Measurements from ENCODE around the gene ACVR1. TPM values are rescaled to one million over a fixed set of nuclear protein-coding genes. Genes with fewer than 3 reads are reported as not detected.
A peak's percentile ranks its signal among the peaks of the same experiment; 100 is the strongest.

ACVR1 gene
- total and polyA plus RNA-seq, 3 experiments from 2014 or later, result 9.5 to 18.3 (median 14.8) TPM

DNA sequence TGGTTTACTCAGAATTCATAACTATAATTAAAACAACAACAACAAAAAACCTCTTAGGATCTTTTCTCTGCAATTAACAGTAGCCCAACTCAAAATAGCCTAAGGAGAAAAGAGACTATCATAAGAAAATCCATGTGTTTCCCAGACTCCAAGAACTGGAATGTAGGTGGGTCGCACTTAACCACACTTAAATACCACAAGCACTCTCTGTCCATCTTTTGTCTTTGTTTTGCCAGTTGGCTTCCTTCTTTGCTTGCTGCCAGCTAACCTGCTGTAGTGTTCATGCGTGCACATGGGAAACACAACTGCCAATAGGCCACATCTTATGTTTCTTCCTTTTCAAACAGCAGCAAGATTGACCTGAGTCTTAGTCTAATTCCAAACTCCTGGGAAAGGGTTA lies 24.1 kb upstream of the ACVR1 start:
- peak overlapping the region; percentile 22 for H3K27ac ChIP-seq (ENCODE audit: low read depth, low read length)

DNA sequence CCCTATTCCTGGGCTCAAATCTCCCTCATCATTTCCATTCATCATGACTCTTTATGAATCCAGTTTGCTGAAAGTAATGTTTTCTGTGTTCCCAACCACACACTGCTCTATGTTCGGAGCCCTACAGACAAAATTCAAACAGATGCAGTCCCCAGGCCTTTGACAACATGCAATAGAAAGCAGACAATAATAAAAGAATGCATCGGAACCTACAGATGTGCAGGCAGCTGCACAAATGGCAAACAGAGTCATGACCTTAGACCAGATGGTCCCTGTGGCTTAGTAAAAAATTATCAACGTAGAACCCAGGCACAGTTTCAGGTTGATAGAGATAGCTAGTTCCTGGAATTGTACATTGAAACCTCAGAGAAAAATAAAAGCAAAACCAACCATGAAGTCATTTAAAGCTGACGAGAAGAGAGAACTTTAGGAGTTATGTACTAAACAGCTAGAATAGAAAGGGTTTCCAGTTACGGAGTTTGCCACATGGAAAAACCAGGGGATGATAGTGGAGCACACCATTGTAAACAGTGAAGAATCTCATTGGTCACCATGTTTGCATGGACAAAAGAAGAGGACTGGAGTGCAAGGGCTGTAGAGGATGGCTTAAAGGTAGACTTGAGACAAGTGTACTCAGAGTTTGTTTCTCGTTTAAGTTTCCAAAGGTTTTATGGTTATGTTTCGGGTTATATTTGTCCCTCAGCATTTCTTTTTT lies 23.2 kb upstream of the ACVR1 start:
- no peak for DNase-seq
- H3K4me1 Mint-ChIP-seq, result peaks cover 58 to 72% (median 69%) of the 10 kb centered on the region in 3 donors
- Histone ChIP-seq H3K27me3 (ENCODE audit: insufficient read depth, low read length, poor library complexity, severe bottlenecking) (no peaks in the 10 kb centered on the region), H3K36me3 (ENCODE audit: insufficient read depth, low read length) (no peaks in the 10 kb centered on the region), H3K4me1 (ENCODE audit: insufficient read depth, low read length) (peaks cover 63% of the 10 kb centered on the region), H3K9me3 (ENCODE audit: low read length) (no peaks in the 10 kb centered on the region), H3K27ac (ENCODE audit: low read depth, low read length) (peak overlapping the region; percentile 51), H3K4me3 (ENCODE audit: low read length) (peak overlapping the region; percentile 9)
- H3K27ac Mint-ChIP-seq, result peak overlapping the region; percentile 79 to 100 (median 99)
- no peaks in the 10 kb centered on the region for H3K27me3 Mint-ChIP-seq
- H3K9me3 Mint-ChIP-seq, result no peaks in the 10 kb centered on the region
- ChIA-PET CTCF (interaction anchor here (0.9 to 8.6 kb wide), 4 partner anchors 24 to 597 kb away, joined by 4 to 58 read pairs (median 4); partner anchors contain the start of genes ACVR1 and ACVR1C), POLR2A (interaction anchor here (1.3 to 4.7 kb wide), 2 partner anchors 23 to 481 kb away, joined by 3 to 33 read pairs; partner anchors contain the start of gene ACVR1)
- no peaks in the 10 kb centered on the region for H3K36me3 Mint-ChIP-seq
- peak overlapping the region; percentile 62 to 91 (median 86) for H3K4me3 Mint-ChIP-seq

More for the DNA sequence above, 24.1 kb upstream of the ACVR1 start:
- peaks cover 57% of the 10 kb centered on the region for H3K4me1 ChIP-seq (ENCODE audit: insufficient read depth, low read length)
- no peaks in the 10 kb centered on the region for H3K36me3 Mint-ChIP-seq
- H3K36me3 ChIP-seq (ENCODE audit: insufficient read depth, low read length), result no peaks in the 10 kb centered on the region
- no peak overlapping the region for H3K4me3 ChIP-seq (ENCODE audit: low read length)
- H3K4me1 Mint-ChIP-seq, result peaks cover 56 to 65% (median 62%) of the 10 kb centered on the region in 3 donors
- no peaks in the 10 kb centered on the region for H3K27me3 Mint-ChIP-seq
- H3K4me3 Mint-ChIP-seq, result peak overlapping the region; percentile 62 to 91 (median 86)
- no peaks in the 10 kb centered on the region for H3K27me3 ChIP-seq (ENCODE audit: insufficient read depth, low read length, poor library complexity, severe bottlenecking)
- H3K9me3 Mint-ChIP-seq, result no peaks in the 10 kb centered on the region
- ChIA-PET CTCF (interaction anchor here (1.3 to 8.6 kb wide), 3 partner anchors 12 to 25 kb away, joined by 3 to 58 read pairs (median 5); partner anchors contain the start of gene ACVR1), POLR2A (interaction anchor here (4.7 kb wide), 1 partner anchor 23 kb away, joined by 33 read pairs; the partner anchor contains the start of gene ACVR1)
- no peak for DNase-seq
- H3K27ac Mint-ChIP-seq, result peak overlapping the region; percentile 60 to 100 (median 96)
- no peaks in the 10 kb centered on the region for H3K9me3 ChIP-seq (ENCODE audit: low read length)

DNA sequence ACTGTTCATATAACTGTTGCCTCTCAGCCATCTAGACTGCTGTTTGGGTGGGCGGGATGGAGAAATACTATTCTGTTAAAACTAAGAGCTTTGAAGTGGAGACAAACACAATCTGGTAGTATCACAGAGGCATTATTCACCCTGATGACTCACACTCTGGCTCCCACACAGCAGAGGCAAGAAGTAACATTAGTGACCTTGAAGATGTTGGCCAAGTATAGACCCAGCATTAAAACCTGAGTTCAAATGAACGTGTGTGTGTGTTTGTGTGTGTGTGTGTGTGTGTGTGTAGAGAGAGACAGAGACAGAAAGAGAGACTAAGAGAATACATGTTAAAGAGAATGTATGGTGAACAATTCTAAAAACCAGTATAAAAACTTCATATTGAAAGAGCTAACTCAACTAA lies 22.5 kb upstream of the ACVR1 start:
- Histone ChIP-seq H3K9me3 (ENCODE audit: low read length) (no peaks in the 10 kb centered on the region), H3K36me3 (ENCODE audit: insufficient read depth, low read length) (no peaks in the 10 kb centered on the region), H3K4me1 (ENCODE audit: insufficient read depth, low read length) (peaks cover 67% of the 10 kb centered on the region), H3K4me3 (ENCODE audit: low read length) (no peak overlapping the region), H3K27ac (ENCODE audit: low read depth, low read length) (peak overlapping the region; percentile 45), H3K27me3 (ENCODE audit: insufficient read depth, low read length, poor library complexity, severe bottlenecking) (no peaks in the 10 kb centered on the region)
- ChIA-PET POLR2A (interaction anchor here (1.3 to 4.7 kb wide), 2 partner anchors 22 to 480 kb away, joined by 3 to 33 read pairs; partner anchors contain the start of gene ACVR1), CTCF (interaction anchor here (0.9 to 8.6 kb wide), 6 partner anchors 23 to 596 kb away, joined by 3 to 58 read pairs (median 4); partner anchors contain the start of genes ACVR1 and ACVR1C)
- H3K9me3 Mint-ChIP-seq, result no peaks in the 10 kb centered on the region
- peak overlapping the region; percentile 46 to 91 (median 86) for H3K4me3 Mint-ChIP-seq
- H3K27ac Mint-ChIP-seq, result peak overlapping the region; percentile 79 to 100 (median 99)
- peaks cover 58 to 78% (median 76%) of the 10 kb centered on the region in 3 donors for H3K4me1 Mint-ChIP-seq
- DNase-seq, result peak in 3 of 5 donors; percentile 19 to 73 (median 28)
- no peaks in the 10 kb centered on the region for H3K27me3 Mint-ChIP-seq
- no peaks in the 10 kb centered on the region for H3K36me3 Mint-ChIP-seq

DNA sequence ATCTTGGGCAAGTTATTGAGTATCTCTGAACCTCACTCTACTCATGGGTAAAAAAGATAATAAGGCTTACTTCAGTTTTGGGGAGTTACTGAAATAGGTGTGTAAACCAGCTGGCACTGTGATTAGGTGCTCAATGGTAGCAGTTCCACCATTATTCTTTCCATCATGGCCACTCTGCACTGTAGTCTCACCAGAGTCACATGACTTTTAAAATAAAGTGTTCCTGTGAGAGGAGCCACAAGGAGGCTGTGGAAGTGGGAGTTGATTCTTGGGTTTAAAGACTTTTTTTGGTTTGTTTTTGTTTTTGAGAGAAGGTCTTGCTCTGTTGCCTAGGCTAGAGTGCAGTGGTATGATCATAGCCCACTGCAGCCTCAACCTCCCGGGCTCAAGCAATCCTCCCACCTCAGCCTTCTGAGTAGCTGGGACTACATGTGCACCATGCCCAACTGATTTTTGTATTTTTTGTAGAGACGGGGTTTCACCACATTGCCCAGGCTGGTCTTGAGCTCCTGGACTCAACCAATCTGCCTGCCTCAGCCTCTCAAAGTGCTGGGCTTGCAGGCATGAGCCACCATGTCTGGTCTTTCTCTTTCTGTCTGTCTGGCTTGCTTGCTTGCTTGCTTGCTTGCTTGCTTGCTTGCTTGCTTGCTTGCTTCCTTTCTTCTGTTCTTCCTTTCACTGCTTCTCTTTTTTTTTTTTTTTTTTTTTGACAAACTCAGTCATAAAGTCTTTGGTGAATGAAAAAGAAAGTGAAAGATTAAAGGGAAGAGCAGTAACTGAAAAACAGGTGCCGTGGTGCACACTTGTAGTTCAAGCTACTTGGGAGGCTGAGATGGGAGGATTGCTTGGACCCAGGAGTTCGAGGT lies 21.2 kb upstream of the ACVR1 start:
- Mint-ChIP-seq H3K27me3 (no peaks in the 10 kb centered on the region), H3K9me3 (no peaks in the 10 kb centered on the region), H3K4me1 (peaks cover 63 to 91% (median 89%) of the 10 kb centered on the region in 3 donors), H3K4me3 (peak overlapping the region; percentile 49 to 91 (median 86)), H3K27ac (peak overlapping the region; percentile 79 to 100 (median 99)), H3K36me3 (peaks cover 0 to 2% (median 0%) of the 10 kb centered on the region in 3 donors)
- ChIA-PET CTCF (interaction anchor here (1.0 to 8.6 kb wide), 5 partner anchors 21 to 458 kb away, joined by 3 to 58 read pairs (median 4); partner anchors contain the start of genes ACVR1 and ACVR1C), POLR2A (interaction anchor here (0.6 to 4.7 kb wide), 5 partner anchors 21 to 570 kb away, joined by 3 to 33 read pairs (median 4); partner anchors contain the start of genes ACVR1, CCDC148 and PKP4)
- Histone ChIP-seq H3K4me1 (ENCODE audit: insufficient read depth, low read length) (peaks cover 69% of the 10 kb centered on the region), H3K4me3 (ENCODE audit: low read length) (peak overlapping the region; percentile 33), H3K27ac (ENCODE audit: low read depth, low read length) (peak overlapping the region; percentile 45), H3K36me3 (ENCODE audit: insufficient read depth, low read length) (no peaks in the 10 kb centered on the region), H3K9me3 (ENCODE audit: low read length) (no peaks in the 10 kb centered on the region), H3K27me3 (ENCODE audit: insufficient read depth, low read length, poor library complexity, severe bottlenecking) (no peaks in the 10 kb centered on the region)
- DNase-seq, result peak in 3 of 5 donors; percentile 55 to 64 (median 61)

DNA sequence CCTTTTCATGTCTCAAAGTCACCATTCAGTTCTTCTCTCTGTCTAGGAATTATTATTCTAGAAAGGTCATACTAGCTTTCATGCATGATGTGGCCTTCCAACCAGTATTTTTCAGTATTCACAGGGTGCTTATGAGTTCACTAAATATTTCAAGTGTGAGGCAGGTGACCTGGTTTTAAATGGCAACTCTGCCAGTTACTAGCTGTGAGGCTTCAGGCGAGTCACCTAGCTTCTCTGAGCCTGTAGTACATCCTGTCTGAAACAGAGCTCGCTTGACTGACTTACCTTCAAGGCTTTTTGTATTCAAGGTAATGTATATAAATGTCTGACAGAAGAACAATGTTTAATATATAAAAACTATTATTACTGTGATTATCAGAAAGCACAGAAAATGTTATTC lies 19.4 kb upstream of the ACVR1 start:
- H3K27me3 ChIP-seq (ENCODE audit: insufficient read depth, low read length, poor library complexity, severe bottlenecking), result no peaks in the 10 kb centered on the region
- Mint-ChIP-seq H3K9me3 (no peaks in the 10 kb centered on the region), H3K27ac (peak overlapping the region in 4 of 8 donors; percentile 17 to 76 (median 50)), H3K4me1 (peaks cover 68 to 98% (median 95%) of the 10 kb centered on the region in 3 donors), H3K4me3 (no peak overlapping the region), H3K36me3 (peaks cover 0 to 5% (median 2%) of the 10 kb centered on the region in 3 donors), H3K27me3 (no peaks in the 10 kb centered on the region)
- ChIA-PET POLR2A (interaction anchor here (2.2 kb wide), 1 partner anchor 19 kb away, joined by 8 read pairs; the partner anchor contains the start of gene ACVR1), CTCF (interaction anchor here (2.4 kb wide), 1 partner anchor 20 kb away, joined by 17 read pairs; the partner anchor contains the start of gene ACVR1)
- peaks cover 80% of the 10 kb centered on the region for H3K4me1 ChIP-seq (ENCODE audit: insufficient read depth, low read length)
- no peaks in the 10 kb centered on the region for H3K9me3 ChIP-seq (ENCODE audit: low read length)
- H3K36me3 ChIP-seq (ENCODE audit: insufficient read depth, low read length), result no peaks in the 10 kb centered on the region
- DNase-seq, result no peak
- H3K27ac ChIP-seq (ENCODE audit: low read depth, low read length), result no peak overlapping the region
- no peak overlapping the region for H3K4me3 ChIP-seq (ENCODE audit: low read length)

DNA sequence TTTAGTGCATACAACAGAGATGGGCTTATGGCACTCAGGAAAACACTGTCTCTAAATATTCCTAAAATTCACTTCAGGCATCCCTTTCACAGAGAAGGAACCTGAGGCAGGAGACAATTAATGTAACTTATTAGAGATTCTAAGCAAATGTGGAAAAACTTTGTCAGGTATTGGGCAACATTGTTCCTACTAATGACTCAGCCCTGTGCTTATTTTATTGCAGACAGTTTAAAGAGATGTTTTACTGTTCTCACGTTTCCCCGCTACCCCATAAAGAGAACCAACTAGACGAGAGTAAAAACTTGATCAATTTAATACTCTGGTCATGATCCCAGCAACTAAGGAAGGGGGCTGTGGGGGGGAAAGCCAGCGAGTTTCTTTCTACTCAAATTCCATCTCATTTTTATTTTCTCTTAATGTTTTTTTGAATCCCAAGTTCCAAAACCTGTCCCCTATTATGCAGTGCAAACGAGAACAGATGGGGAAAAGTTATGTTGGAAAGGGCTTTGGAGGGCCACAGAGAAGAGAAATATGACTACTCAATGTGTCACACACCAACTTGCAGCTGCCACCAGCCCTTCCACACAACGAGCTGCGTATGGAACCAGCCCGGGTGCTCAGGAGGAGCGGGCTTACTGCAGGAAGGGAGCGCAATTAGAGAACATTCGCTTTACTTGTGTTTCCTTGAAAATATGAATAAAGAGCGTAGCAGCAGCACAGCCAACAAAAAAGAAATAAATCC lies 18.7 kb upstream of the ACVR1 start:
- no peaks in the 10 kb centered on the region for H3K9me3 Mint-ChIP-seq
- ChIA-PET CTCF (interaction anchor here (2.4 kb wide), 1 partner anchor 19 kb away, joined by 17 read pairs; the partner anchor contains the start of gene ACVR1), POLR2A (interaction anchor here (0.6 to 2.2 kb wide), 2 partner anchors 18 to 568 kb away, joined by 3 to 8 read pairs; partner anchors contain the start of gene ACVR1)
- peaks cover 61 to 97% (median 95%) of the 10 kb centered on the region in 3 donors for H3K4me1 Mint-ChIP-seq
- Histone ChIP-seq H3K27me3 (ENCODE audit: insufficient read depth, low read length, poor library complexity, severe bottlenecking) (no peaks in the 10 kb centered on the region), H3K9me3 (ENCODE audit: low read length) (no peaks in the 10 kb centered on the region), H3K27ac (ENCODE audit: low read depth, low read length) (no peak overlapping the region), H3K36me3 (ENCODE audit: insufficient read depth, low read length) (no peaks in the 10 kb centered on the region), H3K4me1 (ENCODE audit: insufficient read depth, low read length) (peaks cover 80% of the 10 kb centered on the region), H3K4me3 (ENCODE audit: low read length) (no peak overlapping the region)
- peaks cover 0 to 8% (median 2%) of the 10 kb centered on the region in 3 donors for H3K36me3 Mint-ChIP-seq
- no peaks in the 10 kb centered on the region for H3K27me3 Mint-ChIP-seq
- peak overlapping the region in 2 of 7 donors; percentile 20 to 77 for H3K4me3 Mint-ChIP-seq
- H3K27ac Mint-ChIP-seq, result peak overlapping the region in 3 of 8 donors; percentile 5 to 76 (median 34)
- DNase-seq, result no peak
